DOHH2 (cell line): ENCODE results near the gene SLC9A8.

Source experiments
- H3F3A ChIP-seq: fragments of 200-600 bp; sonication (generic), shearing (Covaris generic); 2 replicates; pipeline ENCODE4 v1.6.0; 2016; ENCODE audit warnings: antibody characterized with exemption, mild to moderate bottlenecking; ENCODE audit not compliant: control insufficient read depth, insufficient read depth
- H3K27ac ChIP-seq: fragments of 200-600 bp; sonication (generic); 2 replicates; pipeline ENCODE4 v1.5.1; 2014; ENCODE audit warnings: low read depth, mild to moderate bottlenecking, low read length, moderate library complexity
- H3K27me3 ChIP-seq: fragments of 200-600 bp; sonication (generic); 2 replicates; pipeline ENCODE4 v1.6.1; 2014; ENCODE audit warnings: mild to moderate bottlenecking, low read length, mixed read lengths; ENCODE audit not compliant: control insufficient read depth
- H3K36me3 ChIP-seq: fragments of 200-600 bp; sonication (generic); 2 replicates; pipeline ENCODE4 v1.6.1; 2014; ENCODE audit warnings: mild to moderate bottlenecking, low read length, moderate library complexity, mixed read lengths; ENCODE audit not compliant: control insufficient read depth
- H3K4me1 ChIP-seq: fragments of 200-600 bp; sonication (generic); 2 replicates; pipeline ENCODE4 v1.6.1; 2014; ENCODE audit warnings: mild to moderate bottlenecking, low read length, mixed read lengths; ENCODE audit not compliant: control insufficient read depth
- H3K4me2 ChIP-seq: fragments of 200-600 bp; sonication (generic); 2 replicates; pipeline ENCODE4 v1.6.0; 2014; ENCODE audit warnings: mild to moderate bottlenecking, low read length, moderate library complexity
- H3K4me3 ChIP-seq: fragments of 200-600 bp; sonication (generic); 2 replicates; pipeline ENCODE4 v1.5.1; 2014; ENCODE audit warnings: mild to moderate bottlenecking, low read length, mixed read lengths
- H3K79me2 ChIP-seq: fragments of 200-600 bp; sonication (generic); 2 replicates; pipeline ENCODE4 v1.6.1; 2014; ENCODE audit warnings: mild to moderate bottlenecking, low read length, mixed read lengths; ENCODE audit not compliant: control insufficient read depth
- H3K9me2 ChIP-seq: fragments of 200-600 bp; sonication (generic); replicated peaks from 2 replicates; pipeline ENCODE4 v1.6.1; 2014; ENCODE audit warnings: mild to moderate bottlenecking, low read length, mixed read lengths; ENCODE audit not compliant: control insufficient read depth
- H3K9me3 ChIP-seq: fragments of 200-600 bp; sonication (generic); 2 replicates; pipeline ENCODE4 v1.6.1; 2014; ENCODE audit warnings: antibody characterized with exemption, low read length, mixed read lengths; ENCODE audit not compliant: control insufficient read depth, insufficient read depth
- H4K20me1 ChIP-seq: fragments of 200-600 bp; sonication (generic); 2 replicates; pipeline ENCODE4 v1.6.0; 2014; ENCODE audit warnings: low read depth, mild to moderate bottlenecking, antibody characterized with exemption, low read length, moderate library complexity; ENCODE audit not compliant: control insufficient read depth, insufficient read depth
- CTCF ChIP-seq: fragments of 200-600 bp; sonication (generic); IDR thresholded peaks from one replicate; pipeline ENCODE4 v1.5.1; 2014; ENCODE audit warnings: antibody characterized with exemption, mild to moderate bottlenecking, low read depth, low read length; ENCODE audit not compliant: poor library complexity, severe bottlenecking
- EZH2phosphoT487 ChIP-seq: fragments of 200-600 bp; sonication (generic); IDR thresholded peaks from 2 replicates; pipeline ENCODE4 v1.6.1; 2017; ENCODE audit warnings: borderline replicate concordance, mild to moderate bottlenecking, antibody characterized with exemption, low read length, moderate library complexity, mixed read lengths

SLC9A8 gene

GRCh38 chr20:49808753-49809152 is 3.9 kb upstream of the SLC9A8 start:
- no peak overlapping the region; the same call in 1 of the 2 replicates for H3K4me2 ChIP-seq
- no peak overlapping the region for H3K27ac ChIP-seq

GRCh38 chr20:49809803-49810359 is 2.7 kb upstream of the SLC9A8 start:
- Histone ChIP-seq H3K4me3 (no peak overlapping the region), H3K4me2 (no peak overlapping the region), H3K4me1 (peaks cover 34% of the 10 kb centered on the region), H3F3A (peaks cover 6% of the 10 kb centered on the region; the same call in 1 of the 2 replicates), H3K36me3 (peaks cover 4% of the 10 kb centered on the region), H3K27me3 (no peaks in the 10 kb centered on the region), H3K79me2 (peaks cover 25% of the 10 kb centered on the region), H3K9me2 (no peaks in the 10 kb centered on the region), H3K9me3 (no peaks in the 10 kb centered on the region), H4K20me1 (no peaks in the 10 kb centered on the region), H3K27ac (no peak overlapping the region)
- no peak for TF ChIP-seq CTCF
- no peak for TF ChIP-seq EZH2phosphoT487

More at GRCh38 chr20:49808753-49809152, 3.9 kb upstream of the SLC9A8 start:
- Histone ChIP-seq H3K79me2 (peaks cover 14% of the 10 kb centered on the region), H3K27me3 (no peaks in the 10 kb centered on the region), H3K9me2 (no peaks in the 10 kb centered on the region), H3K36me3 (no peaks in the 10 kb centered on the region), H4K20me1 (no peaks in the 10 kb centered on the region), H3K9me3 (no peaks in the 10 kb centered on the region), H3K4me1 (peaks cover 27% of the 10 kb centered on the region), H3K4me3 (no peak overlapping the region), H3F3A (peaks cover 6% of the 10 kb centered on the region; the same call in 1 of the 2 replicates)
- TF ChIP-seq EZH2phosphoT487 (no peak), CTCF (no peak)

- Histone ChIP-seq H3K4me3 (no peak overlapping the region), H3K9me2 (no peaks in the 10 kb centered on the region), H3K4me2 (no peak overlapping the region), H3K79me2 (peaks cover 27% of the 10 kb centered on the region), H3K36me3 (peaks cover 12% of the 10 kb centered on the region), H3K9me3 (no peaks in the 10 kb centered on the region), H4K20me1 (no peaks in the 10 kb centered on the region), H3F3A (peaks cover 6% of the 10 kb centered on the region; the same call in 1 of the 2 replicates), H3K4me1 (peaks cover 34% of the 10 kb centered on the region), H3K27me3 (no peaks in the 10 kb centered on the region), H3K27ac (no peak overlapping the region)
- no peak for TF ChIP-seq CTCF
- TF ChIP-seq EZH2phosphoT487: no peak
Observed at GRCh38 chr20:49810491-49811190, 2.0 kb upstream of the SLC9A8 start.
